Measurements from ENCODE around the gene HDAC4.

The HDAC4 gene

GRCh38 chr2:239279508-239280295 is 121.1 kb downstream of the HDAC4 start:
- no peak for DNase-seq (ENCODE audit: low spot score)

GRCh38 chr2:239278941-239279365 is 121.9 kb downstream of the HDAC4 start:
- DNase-seq (ENCODE audit: low spot score) = no peak

GRCh38 chr2:239278361-239278760 is 122.5 kb downstream of the HDAC4 start:
- DNase-seq (ENCODE audit: low spot score) = no peak

- DNase-seq (ENCODE audit: low spot score) = no peak
Observed at GRCh38 chr2:239277401-239278085, 123.3 kb downstream of the HDAC4 start.

GRCh38 chr2:239276851-239277250 is 124.0 kb downstream of the HDAC4 start:
- no peak for DNase-seq (ENCODE audit: low spot score)

GRCh38 chr2:239275847-239276831 is 124.7 kb downstream of the HDAC4 start:
- DNase-seq (ENCODE audit: low spot score) = peak; percentile 62

GRCh38 chr2:239275044-239275685 is 125.7 kb downstream of the HDAC4 start:
- peak; percentile 96 for DNase-seq (ENCODE audit: low spot score)

- DNase-seq (ENCODE audit: low spot score) = peak; percentile 40
Observed at GRCh38 chr2:239274391-239275043, 126.3 kb downstream of the HDAC4 start.

- no peak for DNase-seq (ENCODE audit: low spot score)
Observed at GRCh38 chr2:239273280-239274234, 127.3 kb downstream of the HDAC4 start.

- DNase-seq (ENCODE audit: low spot score) = no peak
Observed at GRCh38 chr2:239272626-239273025, 128.2 kb downstream of the HDAC4 start.

- DNase-seq (ENCODE audit: low spot score) = no peak
Observed at GRCh38 chr2:239271882-239272281, 128.9 kb downstream of the HDAC4 start.

- no peak for DNase-seq (ENCODE audit: low spot score)
Observed at GRCh38 chr2:239271471-239271870, 129.3 kb downstream of the HDAC4 start.

- DNase-seq (ENCODE audit: low spot score) = no peak
Observed at GRCh38 chr2:239269916-239270315, 130.9 kb downstream of the HDAC4 start.

GRCh38 chr2:239269173-239269885 is 131.5 kb downstream of the HDAC4 start:
- no peak for DNase-seq (ENCODE audit: low spot score)

- DNase-seq (ENCODE audit: low spot score) = no peak
Observed at GRCh38 chr2:239268549-239268948, 132.3 kb downstream of the HDAC4 start.

GRCh38 chr2:239268082-239268481 is 132.7 kb downstream of the HDAC4 start:
- no peak for DNase-seq (ENCODE audit: low spot score)

GRCh38 chr2:239267288-239267951 is 133.4 kb downstream of the HDAC4 start:
- DNase-seq (ENCODE audit: low spot score) = no peak

GRCh38 chr2:239266779-239267287 is 134.0 kb downstream of the HDAC4 start:
- DNase-seq (ENCODE audit: low spot score) = no peak

- no peak for DNase-seq (ENCODE audit: low spot score)
Observed at GRCh38 chr2:239266434-239266766, 134.4 kb downstream of the HDAC4 start.
